B cell (primary cell): ENCODE data around the gene TET3.

Source experiments
- EZH2 ChIP-seq: IDR thresholded peaks from 2 replicates; pipeline ENCODE4 v1.6.1; 2012; ENCODE audit warnings: borderline replicate concordance, low read depth, mild to moderate bottlenecking, moderate library complexity, low read length; ENCODE audit not compliant: insufficient read depth, poor library complexity, severe bottlenecking
- TF ChIP-seq, protein P1 (sequence below): fragments of 200-600 bp; IDR thresholded peaks from one replicate; pipeline ENCODE4 v1.8.0; 2022; ENCODE audit warnings: antibody characterized with exemption, mild to moderate bottlenecking

DNA sequence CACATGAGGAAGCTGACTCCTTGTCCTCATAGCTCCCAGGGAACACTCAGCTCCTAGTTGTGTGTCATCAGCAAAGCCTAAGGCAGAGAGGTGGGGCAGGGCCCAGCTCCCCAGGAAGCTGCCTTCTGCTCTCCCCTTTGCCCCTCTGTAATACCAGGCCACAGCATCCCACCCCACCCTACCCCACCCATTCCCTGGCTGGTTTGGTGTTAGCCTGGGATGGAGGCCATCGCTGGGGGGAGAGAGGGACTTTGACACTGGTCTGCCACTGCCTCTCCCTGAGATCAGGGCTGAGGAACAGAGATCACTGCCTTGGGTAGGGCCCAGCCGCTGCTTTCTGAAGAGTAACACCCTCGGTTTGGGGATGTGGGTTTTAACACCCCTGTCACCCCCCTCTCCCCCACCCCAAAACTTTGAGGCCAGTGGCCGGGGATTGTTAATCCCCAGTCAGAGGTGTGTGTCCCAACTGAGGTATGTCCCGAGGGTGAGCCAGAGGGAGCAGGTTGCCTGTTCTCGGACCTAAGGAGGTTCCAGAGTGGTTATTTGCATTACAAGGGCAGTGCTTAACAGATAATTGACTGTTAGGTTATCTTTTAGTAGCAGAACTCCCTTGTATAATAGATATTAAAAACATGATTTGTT is 41.4 kb downstream of the TET3 start:
- TF ChIP-seq, protein P1, sequence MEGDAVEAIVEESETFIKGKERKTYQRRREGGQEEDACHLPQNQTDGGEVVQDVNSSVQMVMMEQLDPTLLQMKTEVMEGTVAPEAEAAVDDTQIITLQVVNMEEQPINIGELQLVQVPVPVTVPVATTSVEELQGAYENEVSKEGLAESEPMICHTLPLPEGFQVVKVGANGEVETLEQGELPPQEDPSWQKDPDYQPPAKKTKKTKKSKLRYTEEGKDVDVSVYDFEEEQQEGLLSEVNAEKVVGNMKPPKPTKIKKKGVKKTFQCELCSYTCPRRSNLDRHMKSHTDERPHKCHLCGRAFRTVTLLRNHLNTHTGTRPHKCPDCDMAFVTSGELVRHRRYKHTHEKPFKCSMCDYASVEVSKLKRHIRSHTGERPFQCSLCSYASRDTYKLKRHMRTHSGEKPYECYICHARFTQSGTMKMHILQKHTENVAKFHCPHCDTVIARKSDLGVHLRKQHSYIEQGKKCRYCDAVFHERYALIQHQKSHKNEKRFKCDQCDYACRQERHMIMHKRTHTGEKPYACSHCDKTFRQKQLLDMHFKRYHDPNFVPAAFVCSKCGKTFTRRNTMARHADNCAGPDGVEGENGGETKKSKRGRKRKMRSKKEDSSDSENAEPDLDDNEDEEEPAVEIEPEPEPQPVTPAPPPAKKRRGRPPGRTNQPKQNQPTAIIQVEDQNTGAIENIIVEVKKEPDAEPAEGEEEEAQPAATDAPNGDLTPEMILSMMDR, result no peak
- no peak for TF ChIP-seq EZH2
